Measurements from ENCODE around the gene OPN3.
"Not testable (repeated sequence)": the region's sequence is repeated elsewhere in the genome, so short reads cannot be mapped to it uniquely, and the experiment has no call there.

Gene OPN3

GRCh38 chr1:241666419-241666818 lies 26.2 kb upstream of the OPN3 start:
- no peak for DNase-seq (ENCODE audit: extremely low read depth, insufficient read length)
- no peak overlapping the region for H3K4me3 ChIP-seq (replicated peaks; ENCODE audit: low read depth, low read length)

GRCh38 chr1:241660424-241660972 lies 20.3 kb upstream of the OPN3 start:
- Histone ChIP-seq H3K36me3 (ENCODE audit: control insufficient read depth, insufficient read depth, low read length) (no peaks in the 10 kb centered on the region), H3K27me3 (replicated peaks; ENCODE audit: control insufficient read depth, insufficient read depth, low read length) (no peaks in the 10 kb centered on the region), H3K4me3 (replicated peaks; ENCODE audit: low read depth, low read length) (no peak overlapping the region)
- no peak for DNase-seq (ENCODE audit: extremely low read depth, insufficient read length)
- no peak for TF ChIP-seq CTCF (IDR thresholded peaks at IDR 0.05; ENCODE audit: insufficient read depth, low read length, poor library complexity, severe bottlenecking)

More at GRCh38 chr1:241666419-241666818, 26.2 kb upstream of the OPN3 start:
- no peaks in the 10 kb centered on the region for H3K36me3 ChIP-seq (ENCODE audit: control insufficient read depth, insufficient read depth, low read length)
- TF ChIP-seq CTCF (IDR thresholded peaks at IDR 0.05; ENCODE audit: insufficient read depth, low read length, poor library complexity, severe bottlenecking) = no peak
- no peaks in the 10 kb centered on the region for H3K27me3 ChIP-seq (replicated peaks; ENCODE audit: control insufficient read depth, insufficient read depth, low read length)

GRCh38 chr1:241659016-241659415 lies 18.8 kb upstream of the OPN3 start:
- not testable (repeated sequence) for H3K4me3 ChIP-seq (replicated peaks; ENCODE audit: low read depth, low read length)

GRCh38 chr1:241658081-241658793 lies 18.1 kb upstream of the OPN3 start:
- no peak for DNase-seq (ENCODE audit: extremely low read depth, insufficient read length)
- TF ChIP-seq CTCF (IDR thresholded peaks at IDR 0.05; ENCODE audit: insufficient read depth, low read length, poor library complexity, severe bottlenecking) = no peak

More at GRCh38 chr1:241659016-241659415, 18.8 kb upstream of the OPN3 start:
- not testable (repeated sequence) for DNase-seq (ENCODE audit: extremely low read depth, insufficient read length); H3K36me3 ChIP-seq (ENCODE audit: control insufficient read depth, insufficient read depth, low read length); H3K27me3 ChIP-seq (replicated peaks; ENCODE audit: control insufficient read depth, insufficient read depth, low read length)

GRCh38 chr1:241654641-241655040 lies 14.5 kb upstream of the OPN3 start:
- no peak for TF ChIP-seq CTCF (IDR thresholded peaks at IDR 0.05; ENCODE audit: insufficient read depth, low read length, poor library complexity, severe bottlenecking)
- Histone ChIP-seq H3K4me3 (replicated peaks; ENCODE audit: low read depth, low read length) (no peak overlapping the region), H3K27me3 (replicated peaks; ENCODE audit: control insufficient read depth, insufficient read depth, low read length) (no peaks in the 10 kb centered on the region), H3K36me3 (ENCODE audit: control insufficient read depth, insufficient read depth, low read length) (no peaks in the 10 kb centered on the region)
- DNase-seq (ENCODE audit: extremely low read depth, insufficient read length) = no peak

More at GRCh38 chr1:241658081-241658793, 18.1 kb upstream of the OPN3 start:
- H3K4me3 ChIP-seq (replicated peaks; ENCODE audit: low read depth, low read length) = no peak overlapping the region
- H3K27me3 ChIP-seq (replicated peaks; ENCODE audit: control insufficient read depth, insufficient read depth, low read length) = no peaks in the 10 kb centered on the region
- no peaks in the 10 kb centered on the region for H3K36me3 ChIP-seq (ENCODE audit: control insufficient read depth, insufficient read depth, low read length)

- Histone ChIP-seq H3K4me3 (replicated peaks; ENCODE audit: low read depth, low read length) (no peak overlapping the region), H3K27me3 (replicated peaks; ENCODE audit: control insufficient read depth, insufficient read depth, low read length) (no peaks in the 10 kb centered on the region), H3K36me3 (ENCODE audit: control insufficient read depth, insufficient read depth, low read length) (no peaks in the 10 kb centered on the region)
- no peak for DNase-seq (ENCODE audit: extremely low read depth, insufficient read length)
- no peak for TF ChIP-seq CTCF (IDR thresholded peaks at IDR 0.05; ENCODE audit: insufficient read depth, low read length, poor library complexity, severe bottlenecking)
Measured at GRCh38 chr1:241654019-241654418, 13.8 kb upstream of the OPN3 start.
